ENCODE results near the gene NATD1. TPM values are rescaled to one million over a fixed set of nuclear protein-coding genes. Genes with fewer than 3 reads are reported as not detected.
"Not testable (repeated sequence)": the region's sequence is repeated elsewhere in the genome, so short reads cannot be mapped to it uniquely, and the experiment has no call there.

NATD1 gene
- total RNA-seq, 1 experiment from 2014 or later: 0.81 TPM

- no peak for DNase-seq (ENCODE audit: low spot score)
Measured at GRCh38 chr17:21194226-21194625, 59.0 kb downstream of the NATD1 start.

GRCh38 chr17:21193031-21193430 lies 60.2 kb downstream of the NATD1 start:
- no peak for DNase-seq (ENCODE audit: low spot score)

- DNase-seq (ENCODE audit: low spot score): not testable (repeated sequence)
Measured at GRCh38 chr17:21192414-21192813, 60.8 kb downstream of the NATD1 start.

GRCh38 chr17:21191698-21192097 lies 61.5 kb downstream of the NATD1 start:
- no peak for DNase-seq (ENCODE audit: low spot score)

- DNase-seq (ENCODE audit: low spot score): no peak
Measured at GRCh38 chr17:21190078-21190477, 63.1 kb downstream of the NATD1 start.

GRCh38 chr17:21189361-21189760 lies 63.8 kb downstream of the NATD1 start:
- no peak for DNase-seq (ENCODE audit: low spot score)

Other genes with a start within 250 kb of the NATD1 start
- 139 and 179 TPM in 2 replicates for gene USP22, start 210.4 kb downstream of the NATD1 start, total RNA-seq (2014; rRNA removed; shearing (Covaris generic))
- gene DHRS7B, start 126.4 kb downstream of the NATD1 start, total RNA-seq (2014; rRNA removed; shearing (Covaris generic)): 16.2 and 37.0 TPM in 2 replicates
- 15.7 and 33.0 TPM in 2 replicates for gene TMEM11, start 39.2 kb downstream of the NATD1 start, total RNA-seq (2014; rRNA removed; shearing (Covaris generic))
- gene MAP2K3, start 31.3 kb upstream of the NATD1 start, total RNA-seq (2014; rRNA removed; shearing (Covaris generic)): 5.8 and 7.6 TPM in 2 replicates
- gene KCNJ12, start 122.9 kb upstream of the NATD1 start, total RNA-seq (2014; rRNA removed; shearing (Covaris generic)): 0.14 and 0.27 TPM in 2 replicates